ENCODE measurements around the gene MON1A. TPM values are rescaled to one million over a fixed set of nuclear protein-coding genes. Genes with fewer than 3 reads are reported as not detected.
"Not testable (repeated sequence)": the region's sequence is repeated elsewhere in the genome, so short reads cannot be mapped to it uniquely, and the experiment has no call there.

Gene MON1A
- total RNA-seq, 1 donor = 13.0 TPM

GRCh38 chr3:49942651-49943050, 13.0 kb upstream of the MON1A start:
- H3K36me3 ChIP-seq (ENCODE audit: insufficient read depth, low read length) = no peaks in the 10 kb centered on the region
- no peak overlapping the region for H3K27ac ChIP-seq (ENCODE audit: low read depth, low read length)
- H3K27me3 ChIP-seq (ENCODE audit: insufficient read depth, low read length) = no peaks in the 10 kb centered on the region
- H3K4me2 ChIP-seq (ENCODE audit: insufficient read depth, low read length) = no peak overlapping the region
- peaks cover 70% of the 10 kb centered on the region for H3K79me2 ChIP-seq (ENCODE audit: insufficient read depth, low read length)
- no peak for DNase-seq (ENCODE audit: insufficient read length, low spot score, missing footprints)
- peaks cover 32% of the 10 kb centered on the region for H4K20me1 ChIP-seq (ENCODE audit: insufficient read depth, low read length)
- peaks cover 6% of the 10 kb centered on the region for H3K4me1 ChIP-seq (ENCODE audit: insufficient read depth, low read length)
- H2AFZ ChIP-seq (ENCODE audit: low read length) = no peak overlapping the region
- no peaks in the 10 kb centered on the region for H3K9me3 ChIP-seq (ENCODE audit: low read depth, low read length)
- TF ChIP-seq, protein P1, sequence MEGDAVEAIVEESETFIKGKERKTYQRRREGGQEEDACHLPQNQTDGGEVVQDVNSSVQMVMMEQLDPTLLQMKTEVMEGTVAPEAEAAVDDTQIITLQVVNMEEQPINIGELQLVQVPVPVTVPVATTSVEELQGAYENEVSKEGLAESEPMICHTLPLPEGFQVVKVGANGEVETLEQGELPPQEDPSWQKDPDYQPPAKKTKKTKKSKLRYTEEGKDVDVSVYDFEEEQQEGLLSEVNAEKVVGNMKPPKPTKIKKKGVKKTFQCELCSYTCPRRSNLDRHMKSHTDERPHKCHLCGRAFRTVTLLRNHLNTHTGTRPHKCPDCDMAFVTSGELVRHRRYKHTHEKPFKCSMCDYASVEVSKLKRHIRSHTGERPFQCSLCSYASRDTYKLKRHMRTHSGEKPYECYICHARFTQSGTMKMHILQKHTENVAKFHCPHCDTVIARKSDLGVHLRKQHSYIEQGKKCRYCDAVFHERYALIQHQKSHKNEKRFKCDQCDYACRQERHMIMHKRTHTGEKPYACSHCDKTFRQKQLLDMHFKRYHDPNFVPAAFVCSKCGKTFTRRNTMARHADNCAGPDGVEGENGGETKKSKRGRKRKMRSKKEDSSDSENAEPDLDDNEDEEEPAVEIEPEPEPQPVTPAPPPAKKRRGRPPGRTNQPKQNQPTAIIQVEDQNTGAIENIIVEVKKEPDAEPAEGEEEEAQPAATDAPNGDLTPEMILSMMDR (IDR thresholded peaks at IDR 0.05; ENCODE audit: extremely low read depth, low read depth, low read length) = no peak
- no peak overlapping the region for H3K4me3 ChIP-seq (ENCODE audit: insufficient read depth, low read length)

GRCh38 chr3:49940667-49941249, 11.1 kb upstream of the MON1A start:
- TF ChIP-seq, protein P1 (IDR thresholded peaks at IDR 0.05; ENCODE audit: extremely low read depth, low read depth, low read length) = no peak
- Histone ChIP-seq H3K27ac (ENCODE audit: low read depth, low read length) (peak overlapping the region; percentile 86), H3K79me2 (ENCODE audit: insufficient read depth, low read length) (peaks cover 52% of the 10 kb centered on the region), H3K4me1 (ENCODE audit: insufficient read depth, low read length) (peaks cover 6% of the 10 kb centered on the region), H3K36me3 (ENCODE audit: insufficient read depth, low read length) (no peaks in the 10 kb centered on the region), H3K9me3 (ENCODE audit: low read depth, low read length) (no peaks in the 10 kb centered on the region), H3K4me2 (ENCODE audit: insufficient read depth, low read length) (peak overlapping the region; percentile 92), H2AFZ (ENCODE audit: low read length) (peak overlapping the region; percentile 93), H3K4me3 (ENCODE audit: insufficient read depth, low read length) (peak overlapping the region; percentile 88), H3K27me3 (ENCODE audit: insufficient read depth, low read length) (no peaks in the 10 kb centered on the region), H4K20me1 (ENCODE audit: insufficient read depth, low read length) (peaks cover 26% of the 10 kb centered on the region)
- DNase-seq (ENCODE audit: insufficient read length, low spot score, missing footprints) = peak; percentile 68

GRCh38 chr3:49939858-49940666, 10.5 kb upstream of the MON1A start, which contains the start of gene RBM6:
Gene RBM6 (plus strand): TSS chr3:49940150. CDS start chr3:49962642, 22,492 bp downstream.
- no peaks in the 10 kb centered on the region for H3K27me3 ChIP-seq (ENCODE audit: insufficient read depth, low read length)
- H3K27ac ChIP-seq (ENCODE audit: low read depth, low read length) = peak within 1 kb of the TSS; percentile 86
- H3K79me2 ChIP-seq (ENCODE audit: insufficient read depth, low read length) = peaks cover 46% of the 10 kb centered on the region
- H4K20me1 ChIP-seq (ENCODE audit: insufficient read depth, low read length) = peaks cover 22% of the 10 kb centered on the region
- H3K9me3 ChIP-seq (ENCODE audit: low read depth, low read length) = no peaks in the 10 kb centered on the region
- TF ChIP-seq, protein P1 (IDR thresholded peaks at IDR 0.05; ENCODE audit: extremely low read depth, low read depth, low read length) = no peak
- peak within 1 kb of the TSS; percentile 93 for H2AFZ ChIP-seq (ENCODE audit: low read length)
- peak; percentile 98 for DNase-seq (ENCODE audit: insufficient read length, low spot score, missing footprints)
- H3K4me1 ChIP-seq (ENCODE audit: insufficient read depth, low read length) = peaks cover 6% of the 10 kb centered on the region
- H3K4me2 ChIP-seq (ENCODE audit: insufficient read depth, low read length) = peak within 1 kb of the TSS; percentile 92
- peak within 1 kb of the TSS; percentile 88 for H3K4me3 ChIP-seq (ENCODE audit: insufficient read depth, low read length)
- H3K36me3 ChIP-seq (ENCODE audit: insufficient read depth, low read length) = no peaks in the 10 kb centered on the region

DNA sequence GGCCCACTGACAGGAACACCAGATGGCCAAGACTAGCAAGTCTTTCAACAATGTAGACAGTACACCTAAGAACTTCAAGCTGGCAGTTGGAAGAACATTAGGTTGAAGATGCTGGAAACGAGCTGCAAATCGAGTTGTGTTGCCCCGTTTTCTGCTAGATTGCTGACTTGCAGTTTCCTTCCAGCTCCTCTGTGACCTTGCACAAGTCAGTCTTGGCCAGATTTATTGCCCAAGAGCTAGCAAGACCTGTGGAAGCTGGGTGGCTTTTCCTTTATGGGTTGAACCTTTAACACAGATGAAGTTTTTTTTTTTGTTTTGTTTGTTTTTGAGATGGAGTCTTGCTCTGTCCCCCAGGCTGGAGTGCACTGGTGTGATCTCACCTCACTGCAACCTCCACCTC, 7.5 kb upstream of the MON1A start:
- H4K20me1 ChIP-seq (ENCODE audit: insufficient read depth, low read length) = peaks cover 16% of the 10 kb centered on the region
- no peak for DNase-seq (ENCODE audit: insufficient read length, low spot score, missing footprints)

GRCh38 chr3:49932281-49932680, 2.7 kb upstream of the MON1A start:
- H3K36me3 ChIP-seq (ENCODE audit: insufficient read depth, low read length); H3K79me2 ChIP-seq (ENCODE audit: insufficient read depth, low read length); H3K4me3 ChIP-seq (ENCODE audit: insufficient read depth, low read length); H3K4me2 ChIP-seq (ENCODE audit: insufficient read depth, low read length); H2AFZ ChIP-seq (ENCODE audit: low read length); H3K9me3 ChIP-seq (ENCODE audit: low read depth, low read length); DNase-seq (ENCODE audit: insufficient read length, low spot score, missing footprints); H4K20me1 ChIP-seq (ENCODE audit: insufficient read depth, low read length); H3K27me3 ChIP-seq (ENCODE audit: insufficient read depth, low read length); H3K27ac ChIP-seq (ENCODE audit: low read depth, low read length): not testable (repeated sequence)
- peaks cover 20% of the 10 kb centered on the region for H3K4me1 ChIP-seq (ENCODE audit: insufficient read depth, low read length)

More for the DNA sequence above, 7.5 kb upstream of the MON1A start:
- H3K27me3 ChIP-seq (ENCODE audit: insufficient read depth, low read length) = no peaks in the 10 kb centered on the region
- no peak overlapping the region for H3K4me2 ChIP-seq (ENCODE audit: insufficient read depth, low read length)
- H3K36me3 ChIP-seq (ENCODE audit: insufficient read depth, low read length) = no peaks in the 10 kb centered on the region
- TF ChIP-seq, protein P1 (IDR thresholded peaks at IDR 0.05; ENCODE audit: extremely low read depth, low read depth, low read length) = no peak
- H2AFZ ChIP-seq (ENCODE audit: low read length) = no peak overlapping the region
- H3K79me2 ChIP-seq (ENCODE audit: insufficient read depth, low read length) = peaks cover 18% of the 10 kb centered on the region
- H3K4me3 ChIP-seq (ENCODE audit: insufficient read depth, low read length) = no peak overlapping the region
- H3K27ac ChIP-seq (ENCODE audit: low read depth, low read length) = no peak overlapping the region
- H3K9me3 ChIP-seq (ENCODE audit: low read depth, low read length) = no peaks in the 10 kb centered on the region
- H3K4me1 ChIP-seq (ENCODE audit: insufficient read depth, low read length) = peaks cover 6% of the 10 kb centered on the region
